GM19397 (cell line): ENCODE results near the gene SVOPL.

Source experiments
- ATAC-seq: cut with Tn5 transposase; IDR thresholded peaks from one replicate; pipeline ENCODE4 v1.9.1; 2021; ENCODE audit warnings: mild to moderate bottlenecking, moderate library complexity; ENCODE audit not compliant: unreplicated experiment

The SVOPL gene

DNA sequence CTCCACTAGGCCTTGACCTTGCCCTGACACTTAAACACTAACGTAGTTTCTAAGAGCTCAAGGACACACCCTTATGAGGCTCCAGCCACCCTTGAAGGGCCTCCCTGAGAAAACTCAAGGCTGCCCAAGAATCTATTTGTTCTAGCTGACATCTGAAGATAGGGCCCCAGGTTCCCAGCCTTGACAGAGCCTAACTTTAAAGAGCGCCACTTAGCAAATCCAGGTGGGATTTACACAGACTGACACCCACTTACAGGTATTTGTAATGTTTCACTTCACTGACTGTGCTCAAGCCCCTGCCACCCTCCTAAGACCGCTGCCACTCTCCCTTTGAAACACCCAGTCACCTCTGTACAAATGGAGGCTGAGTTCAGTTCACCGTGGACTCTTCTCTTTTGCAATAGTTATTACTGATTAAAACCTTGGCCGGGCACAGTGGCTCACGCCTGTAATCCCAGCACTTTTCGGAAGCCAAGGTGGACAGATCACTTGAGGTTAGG, 90.4 kb downstream of the SVOPL start:
- ATAC-seq: no peak

DNA sequence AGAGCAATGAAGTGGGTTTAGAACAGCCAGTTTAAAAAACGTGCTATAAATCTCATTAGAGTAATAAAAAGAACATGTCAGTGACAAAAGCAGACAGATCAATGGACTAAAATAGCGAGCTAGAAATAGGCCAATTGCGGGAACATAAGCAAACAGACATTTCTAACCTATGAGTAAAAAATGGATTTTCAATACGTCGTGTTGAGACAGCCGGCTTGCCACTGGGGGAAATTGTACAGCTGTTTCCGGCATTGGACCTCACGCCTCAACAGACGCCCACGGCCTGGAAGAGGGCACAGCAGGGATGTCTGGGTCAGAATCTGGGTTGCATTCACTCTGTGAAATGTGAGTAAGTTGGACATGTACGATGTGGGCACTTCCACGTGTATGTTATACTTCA, 92.9 kb downstream of the SVOPL start:
- ATAC-seq: no peak

DNA sequence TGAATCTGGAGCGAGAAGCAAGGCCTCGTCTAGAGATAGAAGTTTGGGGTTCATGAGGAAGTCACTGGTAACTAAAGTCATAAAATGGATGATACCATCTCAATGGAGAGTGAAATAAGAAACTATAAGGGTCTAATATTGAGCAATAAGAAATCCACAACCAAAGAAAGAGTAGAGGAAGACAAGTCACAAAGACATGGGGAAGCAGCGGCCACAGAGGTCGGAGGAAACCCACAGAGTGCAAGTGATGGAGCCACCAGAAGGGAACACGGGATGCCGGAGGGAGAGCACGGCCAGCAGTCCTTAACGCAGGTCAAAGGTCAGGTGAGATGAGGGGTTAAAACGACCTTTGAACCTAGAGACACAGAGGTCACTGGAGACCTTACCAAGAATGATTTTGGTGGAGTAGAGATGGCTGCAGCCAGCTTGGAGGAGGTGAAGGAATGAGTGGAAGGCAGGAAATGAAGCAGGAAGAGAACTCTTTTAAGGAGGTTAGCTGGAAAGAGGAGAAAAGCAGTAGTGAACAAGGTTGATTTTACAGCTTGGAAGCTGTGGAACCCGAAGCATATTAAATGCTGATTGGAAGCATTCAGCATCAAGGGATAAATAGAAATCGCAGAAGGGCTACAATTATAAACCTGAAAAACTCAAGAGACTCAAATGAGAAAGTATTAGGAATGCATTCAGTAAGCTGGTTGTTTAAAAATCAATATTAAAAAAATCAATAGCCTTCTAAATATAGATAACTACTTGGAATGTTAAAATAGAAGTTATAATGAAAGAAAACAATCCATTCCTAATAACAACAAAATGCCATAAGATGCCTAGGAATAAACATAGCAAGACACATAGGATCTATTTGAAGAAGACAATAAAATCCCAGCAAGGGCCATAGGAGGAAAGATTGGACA, 93.7 kb downstream of the SVOPL start:
- no peak for ATAC-seq

DNA sequence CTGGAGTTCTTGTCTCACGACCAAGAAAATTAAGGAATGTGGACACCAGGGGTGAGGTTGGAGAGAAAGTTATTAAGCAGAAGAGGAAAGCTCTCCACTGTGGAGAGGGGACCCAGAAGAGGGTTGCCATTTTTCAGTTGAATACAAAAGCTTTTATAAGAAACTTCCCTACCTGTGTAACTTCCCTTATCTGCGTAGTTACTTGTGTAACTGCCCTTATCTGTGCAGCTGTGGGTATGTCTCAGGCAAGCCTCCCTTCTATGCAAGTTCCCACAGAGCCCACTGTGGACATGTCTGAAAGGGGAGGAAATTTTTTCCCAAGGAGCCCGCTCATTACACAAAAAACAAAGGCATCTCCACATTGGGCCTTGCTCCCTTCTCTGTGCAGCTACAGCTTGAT, 94.9 kb downstream of the SVOPL start:
- no peak for ATAC-seq

DNA sequence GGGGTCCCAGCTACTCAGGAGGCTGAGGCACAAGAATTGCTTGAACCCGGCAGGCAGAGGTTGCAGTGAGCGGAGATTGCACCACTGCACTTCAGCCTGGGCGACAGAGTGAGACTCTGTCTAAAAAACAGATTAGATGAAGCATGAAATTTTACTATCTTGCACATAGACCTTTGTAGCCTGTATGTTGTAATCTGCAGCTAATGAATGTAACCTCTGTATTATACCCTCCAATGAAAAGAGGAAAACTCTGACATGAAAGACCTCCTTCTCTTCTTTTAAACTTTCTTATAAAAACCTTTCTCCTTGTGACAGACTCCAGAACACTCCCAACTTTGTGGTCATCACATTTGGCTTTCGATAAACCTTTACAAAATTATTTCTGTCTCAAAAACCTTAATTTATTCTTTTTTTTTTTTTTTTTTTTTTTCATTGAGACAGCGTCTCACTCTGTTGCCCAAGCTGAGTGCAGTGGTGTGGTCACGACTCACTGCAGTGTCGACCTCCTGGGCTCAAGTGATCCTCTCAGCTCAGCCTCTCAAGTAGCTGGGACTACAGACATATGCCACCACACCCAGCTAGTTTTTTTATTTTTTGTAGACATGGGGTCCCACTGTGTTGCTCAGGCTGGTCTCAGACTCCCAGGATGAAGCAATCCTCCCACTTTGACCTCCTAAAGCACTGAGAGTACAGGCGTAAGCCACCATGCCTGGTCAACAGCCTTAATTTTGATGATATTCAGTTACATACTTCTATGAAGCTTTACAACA, 97.4 kb downstream of the SVOPL start:
- ATAC-seq: no peak

DNA sequence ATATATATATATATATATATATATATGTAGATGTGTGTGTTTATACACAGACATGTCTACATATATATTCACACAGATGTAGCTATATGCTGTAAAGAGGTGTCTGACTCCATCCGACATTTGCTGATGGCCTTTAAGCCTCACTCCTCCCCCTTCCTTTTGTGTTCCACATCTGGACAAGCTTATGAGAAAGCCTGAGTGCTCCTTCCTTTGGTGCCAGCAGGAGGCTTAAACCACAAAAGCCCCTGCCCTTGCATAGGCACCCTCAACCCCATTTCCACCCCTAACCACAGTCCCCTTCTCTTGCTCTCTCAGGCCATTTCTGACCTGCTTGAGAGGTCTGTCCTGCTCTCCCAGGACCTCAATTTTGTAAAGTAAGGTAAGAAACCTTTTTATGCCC, 98.7 kb downstream of the SVOPL start:
- no peak for ATAC-seq

DNA sequence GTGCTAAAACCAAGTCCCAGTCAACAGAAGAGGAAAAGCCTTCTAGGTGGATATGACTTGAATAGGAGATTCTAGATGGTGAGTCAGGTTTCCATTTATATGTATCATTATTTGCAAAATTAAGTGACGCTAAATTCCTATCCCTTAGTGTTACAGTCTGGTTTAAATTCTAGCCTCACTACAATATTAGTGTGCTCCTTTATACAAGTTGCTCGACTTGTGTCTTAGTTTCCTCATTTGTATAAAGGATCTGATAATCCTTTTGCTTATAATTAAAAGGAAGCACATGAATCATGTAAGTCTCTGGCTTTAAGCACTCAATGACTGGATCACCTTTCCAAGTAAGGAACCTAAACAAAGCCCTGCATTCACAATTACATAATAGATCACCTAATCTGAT, 105.7 kb downstream of the SVOPL start:
- no peak for ATAC-seq

DNA sequence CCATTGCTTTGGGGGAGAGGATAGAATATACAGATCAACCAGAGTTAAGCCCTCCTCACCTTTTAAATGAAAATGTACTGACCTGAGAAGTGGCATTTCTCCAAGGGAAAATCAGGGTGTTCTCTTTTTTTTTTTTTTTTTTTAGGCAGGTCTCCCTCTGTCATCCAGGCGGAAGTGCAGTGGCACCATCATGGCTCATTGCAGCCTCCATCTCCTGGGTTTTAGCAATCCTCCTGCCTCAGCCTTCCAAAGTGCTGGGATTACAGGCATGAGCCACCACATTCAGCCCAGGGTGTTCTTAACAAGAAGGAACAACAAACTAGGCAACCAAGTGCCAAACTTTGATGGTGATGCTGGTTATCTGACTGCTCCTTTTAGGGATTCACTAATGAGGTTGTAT, 111.0 kb downstream of the SVOPL start:
- ATAC-seq: no peak

DNA sequence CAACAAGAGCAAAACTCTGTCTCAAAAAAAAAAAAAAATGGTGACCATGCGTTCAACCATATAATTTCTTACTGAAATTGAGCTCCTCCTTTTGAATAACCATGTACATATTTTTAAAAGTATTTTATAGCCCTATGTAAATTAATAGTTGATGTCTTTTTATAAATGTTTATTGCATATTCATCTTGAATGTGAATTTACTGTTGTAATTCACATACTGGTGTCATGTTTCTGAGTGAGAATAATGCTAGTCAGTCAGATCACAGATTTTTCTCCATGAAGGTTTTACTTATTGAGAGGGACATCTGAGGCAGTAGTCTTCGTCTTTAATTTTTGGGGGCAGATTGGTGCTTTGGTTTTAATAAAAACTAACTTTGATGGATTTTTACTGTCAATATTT, 112.2 kb downstream of the SVOPL start:
- no peak for ATAC-seq

DNA sequence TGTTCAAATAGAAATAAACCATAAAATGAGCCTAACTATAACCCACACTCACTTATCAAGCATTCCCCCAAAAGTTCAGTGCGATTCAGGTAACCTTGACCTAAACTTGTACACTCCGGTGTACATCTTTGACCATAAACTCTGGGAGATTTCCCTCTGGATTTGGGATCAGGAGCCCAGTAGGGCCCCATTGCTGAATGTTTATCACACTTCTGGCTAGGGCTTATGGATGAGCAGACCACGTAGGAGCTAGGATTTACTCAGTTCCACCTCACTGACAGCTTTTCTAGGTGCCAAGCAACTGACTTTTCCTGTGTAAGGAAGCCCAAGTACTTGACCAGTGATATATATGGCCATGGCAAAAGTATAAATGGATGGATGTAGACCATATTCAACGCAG, 113.7 kb downstream of the SVOPL start:
- no peak for ATAC-seq

DNA sequence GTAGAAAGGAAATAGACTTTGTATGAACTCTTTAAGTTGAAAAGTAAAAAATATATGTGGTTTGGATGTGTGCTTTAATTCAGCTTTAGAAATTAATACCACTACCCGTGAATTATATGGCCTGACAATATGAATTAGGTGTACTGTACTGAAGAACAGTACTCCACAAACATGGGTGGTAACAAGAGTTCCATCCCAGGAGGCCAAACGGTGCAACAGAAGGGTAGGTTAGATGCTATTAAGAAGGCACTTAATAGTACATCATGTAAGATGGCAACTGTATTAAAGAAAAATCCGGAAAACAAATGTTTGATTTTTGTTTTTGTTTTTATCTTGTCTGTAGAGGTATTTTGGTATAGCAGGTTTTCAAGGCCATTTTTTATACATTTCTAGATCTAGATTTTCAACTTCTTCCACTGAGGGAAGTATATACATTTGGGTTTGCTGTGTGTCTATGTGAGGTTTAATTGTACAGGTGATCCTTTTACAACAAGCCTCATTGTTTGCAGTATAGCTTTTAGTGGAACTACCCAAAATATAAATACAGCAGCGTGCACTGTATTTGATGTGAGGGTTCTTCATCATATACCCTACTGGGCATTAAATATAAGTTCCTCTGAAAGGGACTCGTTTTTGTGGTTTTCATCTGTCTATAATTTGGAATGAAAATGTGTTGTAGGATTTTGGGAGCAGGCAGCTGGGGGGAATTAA, 115.7 kb downstream of the SVOPL start:
- ATAC-seq: no peak

DNA sequence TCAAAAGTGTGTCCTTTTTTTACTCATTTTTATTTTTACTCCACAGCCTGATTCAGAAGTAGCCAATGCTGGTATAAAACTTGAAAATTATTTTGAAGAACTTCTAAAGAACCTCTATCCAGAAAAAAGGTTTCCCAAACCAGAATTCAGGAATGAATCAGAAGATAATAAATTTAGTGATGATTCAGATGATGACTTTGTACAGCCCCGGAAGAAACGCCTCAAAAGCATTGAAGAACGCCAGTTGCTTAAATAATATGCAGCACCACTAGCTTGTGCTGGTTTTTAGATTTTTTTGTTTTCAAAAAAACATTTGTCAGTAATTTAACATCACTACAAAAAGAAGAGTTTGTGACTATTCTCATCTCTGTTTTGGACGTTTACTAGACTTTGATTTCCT, 116.5 kb downstream of the SVOPL start:
- ATAC-seq: no peak

DNA sequence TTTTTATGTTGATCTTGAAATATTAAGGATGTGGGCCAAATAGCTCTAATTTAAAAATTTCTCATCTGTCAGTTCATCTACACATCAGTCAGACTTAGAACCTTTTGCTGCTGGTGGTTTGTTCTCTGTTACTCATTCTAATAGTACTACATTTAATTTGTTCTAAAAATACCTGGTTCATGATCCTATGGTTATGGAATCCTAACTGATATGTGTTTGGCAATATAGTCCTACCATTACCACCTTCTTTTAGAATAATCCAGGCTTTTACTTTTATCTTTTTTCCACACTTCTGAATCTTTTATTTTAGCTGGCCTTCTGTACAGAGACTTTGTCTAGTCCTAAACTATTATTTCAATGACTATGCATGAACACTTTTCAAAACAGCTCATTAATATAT, 116.9 kb downstream of the SVOPL start:
- no peak for ATAC-seq

DNA sequence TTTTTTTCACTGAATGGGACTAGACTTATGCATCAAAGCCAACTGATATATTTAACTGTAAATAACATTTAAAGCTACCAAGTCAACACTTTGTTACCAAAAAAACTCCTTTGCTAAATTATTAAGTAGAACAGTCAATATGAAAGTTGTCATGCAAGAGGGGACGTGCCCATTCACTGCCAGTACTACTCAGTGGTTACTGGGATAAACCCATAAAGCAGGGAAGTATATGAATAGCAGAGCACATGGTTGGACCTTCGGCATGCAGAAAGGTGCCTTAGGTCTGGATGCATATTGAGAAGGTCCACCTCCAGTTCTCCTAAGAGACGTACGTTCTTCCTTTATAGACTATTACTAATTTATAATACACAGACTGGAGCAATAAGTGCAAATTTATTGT, 120.1 kb downstream of the SVOPL start:
- no peak for ATAC-seq

DNA sequence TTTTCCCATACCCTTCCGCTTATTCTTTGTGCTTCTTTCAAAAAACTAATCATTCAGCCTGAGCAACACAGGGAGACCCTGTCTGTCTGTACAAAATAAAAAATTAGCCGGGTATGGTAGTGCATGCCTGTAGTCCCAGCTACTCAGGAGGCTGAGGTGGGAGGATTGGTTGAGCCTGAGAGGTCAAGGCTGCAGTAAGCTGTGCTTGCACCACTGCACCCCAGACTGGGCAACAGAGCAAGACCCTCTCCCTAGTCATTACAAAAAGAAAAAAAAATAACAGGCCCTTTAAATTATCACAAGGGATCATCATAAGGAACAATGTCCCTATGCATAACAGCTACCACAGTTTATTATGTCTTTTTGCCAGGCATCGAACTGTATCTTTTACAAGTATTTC, 121.5 kb downstream of the SVOPL start:
- ATAC-seq: no peak

DNA sequence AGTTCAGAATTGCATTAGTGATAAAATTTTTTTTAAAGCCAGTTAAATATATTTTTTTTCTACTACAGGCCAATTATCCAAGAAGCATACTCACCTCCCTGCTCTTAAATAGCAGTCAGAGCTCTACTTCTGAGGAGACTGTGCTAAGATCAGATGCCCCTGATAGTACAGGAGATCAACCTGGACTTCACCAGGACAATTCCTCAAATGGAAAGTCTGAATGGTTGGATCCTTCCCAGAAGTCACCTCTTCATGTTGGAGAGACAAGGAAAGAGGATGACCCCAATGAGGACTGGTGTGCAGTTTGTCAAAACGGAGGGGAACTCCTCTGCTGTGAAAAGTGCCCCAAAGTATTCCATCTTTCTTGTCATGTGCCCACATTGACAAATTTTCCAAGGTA, 122.0 kb downstream of the SVOPL start:
- ATAC-seq: no peak

DNA sequence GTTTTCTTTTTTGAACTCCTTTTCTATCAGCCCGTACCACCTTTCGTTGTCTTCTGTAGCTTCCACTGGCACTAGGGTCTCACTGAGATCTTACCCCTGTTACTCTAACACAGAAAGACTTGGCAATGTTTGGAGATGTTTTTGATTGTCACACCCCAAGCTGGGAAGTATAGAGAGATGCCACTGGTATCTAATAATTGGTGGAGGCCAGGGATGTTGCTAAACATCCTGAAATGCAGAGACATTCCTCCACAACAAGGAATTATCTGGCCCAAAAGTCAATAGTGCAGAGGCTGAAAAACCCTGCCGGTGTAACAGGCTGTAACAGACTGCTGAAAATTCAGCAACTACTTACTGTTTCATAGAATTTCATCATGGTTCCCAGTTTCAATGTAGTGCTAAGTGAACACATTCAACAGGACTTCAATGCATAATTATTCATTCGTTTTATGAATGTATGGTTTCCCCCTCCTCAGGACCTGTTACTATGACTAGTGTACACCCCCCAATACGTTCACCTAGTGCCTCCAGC, 125.2 kb downstream of the SVOPL start:
- no peak for ATAC-seq

DNA sequence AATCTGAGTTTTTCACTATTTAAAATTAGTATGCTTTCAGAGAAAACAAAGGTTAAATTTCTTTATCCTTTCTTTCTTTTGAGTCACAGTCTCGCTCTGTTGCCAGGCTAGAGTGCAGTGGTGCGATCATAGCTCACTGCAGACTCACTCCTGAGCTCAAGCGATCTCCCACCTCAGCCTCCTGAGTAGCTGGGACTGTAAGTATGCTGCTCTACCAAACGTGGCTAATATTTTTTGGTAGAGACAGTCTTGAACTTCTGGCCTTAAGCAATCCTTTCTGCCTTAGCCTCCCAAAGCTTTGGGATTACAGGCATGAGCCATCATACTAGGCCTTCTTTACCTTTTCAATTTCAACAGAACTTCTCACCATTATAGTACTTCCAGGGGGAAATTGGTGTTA, 127.4 kb downstream of the SVOPL start:
- ATAC-seq: no peak

DNA sequence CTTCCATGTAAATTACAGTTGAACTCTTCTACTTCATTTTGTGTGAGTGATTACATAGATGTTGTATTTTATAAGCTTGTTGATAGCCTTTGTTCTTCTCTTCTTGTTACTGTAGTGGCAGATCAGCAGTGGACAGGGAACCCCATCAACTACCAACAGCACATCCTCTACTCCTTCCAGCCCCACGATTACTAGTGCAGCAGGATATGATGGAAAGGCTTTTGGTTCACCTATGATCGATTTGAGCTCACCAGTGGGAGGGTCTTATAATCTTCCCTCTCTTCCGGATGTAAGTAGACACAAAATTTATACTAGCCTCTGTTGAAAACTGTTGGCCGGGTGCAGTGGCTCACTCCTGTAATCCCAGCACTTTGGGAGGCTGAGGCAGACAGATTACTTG, 130.4 kb downstream of the SVOPL start:
- no peak for ATAC-seq

DNA sequence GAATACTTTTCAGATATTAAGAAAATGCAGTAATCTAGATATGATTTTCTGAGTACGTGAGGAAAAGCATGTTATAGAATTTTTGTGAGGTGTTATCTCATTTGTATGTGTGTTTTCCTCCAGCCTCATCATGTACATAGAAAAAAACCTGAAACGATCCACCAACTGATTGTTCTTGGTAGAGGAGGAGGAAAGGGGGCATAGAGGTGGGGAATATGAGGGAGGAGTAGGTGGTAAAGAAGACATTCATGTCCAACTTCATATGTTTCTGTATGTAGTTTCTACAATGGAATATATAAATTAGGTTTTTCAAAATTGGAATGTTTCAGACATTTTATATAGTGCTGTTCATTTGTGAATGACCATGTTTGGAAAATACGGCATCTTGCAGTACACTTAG, 131.7 kb downstream of the SVOPL start:
- ATAC-seq: no peak

DNA sequence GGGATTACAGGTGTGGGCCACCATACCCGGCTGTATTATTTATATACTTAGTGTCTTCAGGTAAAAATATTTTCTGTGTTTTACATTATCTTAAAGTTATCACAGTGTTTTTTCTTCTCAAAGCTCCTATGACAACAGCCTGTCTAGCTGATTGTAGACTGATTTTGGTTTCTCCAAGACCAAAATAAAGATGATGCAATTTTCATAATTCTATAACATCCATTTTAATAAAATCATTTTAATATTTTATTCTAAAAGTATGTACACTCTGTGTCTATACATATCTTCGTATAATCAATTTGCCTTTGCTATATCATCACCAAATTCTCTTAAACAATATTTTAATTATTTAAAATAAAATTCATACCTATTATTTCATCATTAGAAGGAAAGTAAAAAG, 132.5 kb downstream of the SVOPL start:
- ATAC-seq: no peak
